ENCODE results near the gene IQGAP1.
"Not testable (repeated sequence)": the region's sequence is repeated elsewhere in the genome, so short reads cannot be mapped to it uniquely, and the experiment has no call there.

The IQGAP1 gene

DNA sequence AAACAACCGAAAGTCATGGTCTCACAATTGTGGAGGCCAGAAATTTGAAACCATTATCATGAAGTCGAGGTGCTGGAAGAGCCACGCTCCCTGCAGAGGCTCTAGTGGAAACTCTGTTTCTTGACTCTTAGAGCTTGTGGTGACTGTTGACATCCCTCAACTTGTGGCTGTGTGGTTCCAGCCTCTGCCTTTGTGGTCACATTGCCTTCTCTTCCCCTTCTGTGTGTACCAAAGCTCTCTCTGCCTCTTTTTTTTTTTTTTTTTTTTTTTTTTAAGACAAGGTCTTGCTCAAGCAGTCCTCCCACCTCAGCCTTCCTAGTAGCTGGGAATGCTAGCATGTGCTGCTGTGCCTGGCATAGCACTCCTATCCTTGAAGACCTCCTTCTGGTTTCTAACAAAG lies 93.0 kb downstream of the IQGAP1 start:
- DNase-seq (ENCODE audit: insufficient read length, low spot score) (no peak), FAIRE-seq (no peak)

DNA sequence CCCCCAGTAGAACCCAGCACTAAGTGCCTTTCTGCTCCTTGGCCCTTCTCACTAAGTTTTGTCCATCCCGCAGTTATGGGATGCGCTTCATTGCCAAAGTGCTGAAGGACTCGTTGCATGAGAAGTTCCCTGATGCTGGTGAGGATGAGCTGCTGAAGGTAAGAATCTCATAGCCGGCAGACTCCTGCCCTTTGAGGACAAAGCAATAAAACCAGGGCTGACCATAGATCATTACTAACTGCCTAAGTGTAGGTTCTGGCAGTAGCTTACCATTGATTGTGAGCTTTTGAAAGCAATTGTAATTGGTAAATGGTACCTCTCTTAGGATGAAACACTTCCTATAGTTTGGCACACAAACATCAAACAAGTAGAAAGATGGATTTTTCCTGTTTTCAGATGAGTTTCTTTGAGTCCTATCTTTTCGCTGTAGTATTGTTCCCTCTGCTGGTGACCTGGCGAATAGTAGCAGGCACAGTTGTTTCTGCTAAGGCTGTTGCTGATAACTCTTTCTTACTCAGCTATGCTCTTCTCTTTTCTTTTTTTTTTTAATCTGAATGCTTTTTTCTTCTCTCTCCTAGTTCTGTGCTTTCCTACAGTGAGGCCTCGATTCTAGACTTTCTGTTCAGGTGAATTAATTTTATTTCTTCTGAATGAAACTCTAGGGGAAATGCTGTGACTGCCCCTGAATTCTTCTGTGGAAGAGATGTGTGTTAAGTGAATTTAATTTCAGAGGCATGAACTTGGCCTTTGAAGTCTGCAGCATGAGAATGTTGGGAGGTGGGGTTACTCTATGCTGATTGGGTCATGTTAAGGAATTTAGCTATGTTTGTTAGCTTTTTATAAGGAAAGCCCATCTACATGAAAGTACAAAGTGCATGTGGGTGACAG lies 94.3 kb downstream of the IQGAP1 start:
- DNase-seq (ENCODE audit: insufficient read length, low spot score) (peak; percentile 44), FAIRE-seq (no peak)

DNA sequence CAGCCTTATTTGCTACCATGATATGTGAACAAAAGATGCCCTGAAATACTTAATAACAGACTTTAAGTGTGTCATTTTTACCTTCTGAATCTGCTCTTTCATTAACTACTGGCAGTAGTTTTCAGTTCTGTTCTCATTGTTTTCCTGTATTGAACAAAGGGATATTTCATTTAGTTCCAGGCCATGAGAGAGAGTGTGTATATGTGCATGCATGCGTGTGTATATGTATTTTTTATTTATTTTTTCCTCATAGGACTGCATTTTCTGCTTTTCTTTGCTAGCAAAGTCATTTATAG lies 94.9 kb downstream of the IQGAP1 start:
- DNase-seq (ENCODE audit: insufficient read length, low spot score) (no peak), FAIRE-seq (no peak)

DNA sequence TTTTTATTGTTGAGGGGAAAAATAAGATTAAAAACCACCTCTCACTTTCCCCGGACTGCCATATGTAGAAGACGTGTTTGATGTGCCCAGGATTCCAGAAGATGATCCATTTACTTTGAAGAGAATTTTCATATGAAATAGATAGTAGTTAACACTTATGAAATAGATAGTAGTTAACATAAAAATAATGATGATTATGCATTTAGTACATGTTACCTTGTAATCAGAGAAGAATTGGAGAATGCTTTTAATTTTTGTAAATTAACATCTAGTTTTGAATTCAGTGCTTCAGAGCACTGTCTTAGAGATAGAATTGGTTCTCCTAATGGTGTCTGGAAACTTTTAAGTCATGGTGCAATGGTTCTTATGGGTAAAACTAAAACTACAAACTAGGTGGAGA lies 95.6 kb downstream of the IQGAP1 start:
- FAIRE-seq = no peak
- no peak for DNase-seq (ENCODE audit: insufficient read length, low spot score)

DNA sequence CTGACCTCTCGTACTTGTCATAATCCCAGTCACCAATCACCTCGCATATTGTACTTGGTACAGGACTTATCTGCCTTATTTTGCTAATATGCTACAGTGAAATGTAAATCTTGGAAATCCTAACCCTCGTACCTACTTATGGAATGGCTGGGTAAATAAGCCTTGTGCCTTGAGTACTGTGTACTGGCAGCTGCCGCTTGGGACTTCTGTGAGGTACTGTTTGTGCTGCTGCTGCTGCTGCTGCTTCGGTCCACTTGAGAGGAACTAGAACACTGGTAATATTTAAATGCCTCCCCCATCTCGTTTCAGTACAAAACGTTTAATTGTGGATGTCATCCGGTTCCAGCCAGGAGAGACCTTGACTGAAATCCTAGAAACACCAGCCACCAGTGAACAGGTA lies 99.1 kb downstream of the IQGAP1 start:
- no peak for FAIRE-seq
- DNase-seq (ENCODE audit: insufficient read length, low spot score) = no peak

DNA sequence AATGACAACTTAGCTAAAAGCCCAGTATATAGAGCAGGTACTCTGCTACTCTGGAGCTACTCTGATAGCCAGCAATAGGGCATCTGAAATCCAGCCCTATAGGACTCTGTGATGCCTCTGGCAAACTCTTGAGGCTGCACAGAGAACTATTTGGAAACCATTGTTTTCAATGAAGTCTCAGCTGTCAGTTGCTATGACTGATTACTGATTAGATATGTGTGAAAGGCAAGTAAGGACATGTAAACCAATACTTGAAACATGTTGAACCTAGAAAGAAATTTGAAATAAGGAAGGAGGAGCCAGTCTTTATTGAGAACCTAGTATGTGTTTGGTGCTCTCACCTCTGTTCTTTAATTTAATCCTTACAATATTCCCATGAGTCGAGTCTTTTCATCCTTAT lies 101.5 kb downstream of the IQGAP1 start:
- DNase-seq (ENCODE audit: insufficient read length, low spot score) = no peak

DNA sequence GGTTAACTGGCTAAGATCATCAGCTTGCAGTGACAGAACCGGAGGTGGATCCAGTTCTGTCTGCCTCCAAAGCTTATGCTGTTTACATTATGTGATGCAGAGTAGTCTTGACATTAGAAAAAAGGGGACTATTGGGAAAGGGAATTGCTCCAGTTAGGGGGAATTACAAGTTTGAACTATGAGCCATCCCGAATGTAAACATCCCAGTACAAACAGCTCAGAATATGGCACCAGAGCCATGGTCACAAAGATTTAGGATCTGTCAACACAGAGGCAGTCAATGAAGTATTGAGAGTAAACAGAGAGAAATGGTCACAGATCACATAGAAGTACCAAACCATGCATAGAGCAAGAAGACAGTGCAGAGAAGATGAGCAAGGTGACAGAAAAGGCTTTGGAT lies 101.9 kb downstream of the IQGAP1 start:
- no peak for DNase-seq (ENCODE audit: insufficient read length, low spot score)
- no peak for FAIRE-seq

More for the DNA sequence above, 101.5 kb downstream of the IQGAP1 start:
- no peak for FAIRE-seq

DNA sequence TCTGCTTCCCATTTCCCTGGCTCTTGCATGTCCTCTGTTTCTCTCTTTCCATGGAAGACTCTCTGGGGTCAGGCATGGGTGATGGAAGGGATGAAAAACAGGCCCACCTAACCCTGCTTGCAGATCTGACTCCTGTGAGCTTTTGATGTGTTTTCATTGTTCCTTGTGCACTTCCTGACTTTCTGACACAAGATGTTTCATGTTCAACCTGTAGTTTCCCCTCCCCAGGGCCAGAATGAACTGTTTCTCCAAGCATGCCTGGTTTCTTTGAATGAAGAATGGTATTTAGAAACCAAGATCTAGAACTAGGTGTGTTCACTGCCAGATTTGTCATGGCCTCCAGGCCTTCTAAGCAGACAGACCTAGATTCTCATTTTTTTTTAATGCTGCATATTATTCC lies 105.6 kb downstream of the IQGAP1 start:
- FAIRE-seq (no peak), DNase-seq (ENCODE audit: insufficient read length, low spot score) (no peak)

DNA sequence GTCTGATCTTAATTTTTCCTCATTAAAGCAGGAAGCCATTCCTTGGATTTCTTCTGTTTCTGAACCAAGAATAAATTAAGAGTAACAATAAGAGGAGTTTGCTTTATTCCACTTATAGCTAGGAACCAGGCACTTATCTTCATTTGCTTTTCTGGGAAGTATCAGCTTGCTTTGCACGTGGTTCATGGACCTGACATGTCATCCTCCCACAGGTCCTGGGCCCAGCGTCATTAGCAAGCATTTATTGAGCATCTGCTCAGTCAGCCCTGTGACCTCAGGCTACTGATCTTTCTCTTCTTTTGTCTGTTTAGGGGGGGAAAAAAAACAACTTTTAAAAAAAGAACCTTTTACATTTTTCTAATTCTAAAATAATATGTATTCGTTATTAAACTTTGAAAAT lies 107.0 kb downstream of the IQGAP1 start:
- DNase-seq (ENCODE audit: insufficient read length, low spot score) (no peak), FAIRE-seq (no peak)

DNA sequence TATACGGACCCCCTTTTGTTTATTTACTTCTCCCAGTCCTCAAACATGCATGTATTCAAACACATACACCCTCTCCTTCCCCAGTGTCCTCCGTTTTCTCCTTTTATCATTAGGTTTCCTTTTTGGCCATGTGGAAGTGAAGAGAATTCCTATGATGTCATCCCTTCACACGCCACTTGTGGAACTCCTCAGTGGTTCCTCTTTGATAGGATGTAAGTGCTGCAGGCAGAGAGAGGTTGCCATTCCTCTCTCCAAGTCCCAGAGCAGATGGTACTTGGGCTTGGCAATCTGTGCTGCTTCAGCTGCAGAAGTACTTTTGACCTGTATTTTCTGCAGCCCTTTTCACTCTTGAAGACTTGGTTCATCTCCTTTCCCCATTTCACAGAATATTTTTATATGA lies 108.7 kb downstream of the IQGAP1 start:
- DNase-seq (ENCODE audit: insufficient read length, low spot score) (no peak), FAIRE-seq (no peak)

DNA sequence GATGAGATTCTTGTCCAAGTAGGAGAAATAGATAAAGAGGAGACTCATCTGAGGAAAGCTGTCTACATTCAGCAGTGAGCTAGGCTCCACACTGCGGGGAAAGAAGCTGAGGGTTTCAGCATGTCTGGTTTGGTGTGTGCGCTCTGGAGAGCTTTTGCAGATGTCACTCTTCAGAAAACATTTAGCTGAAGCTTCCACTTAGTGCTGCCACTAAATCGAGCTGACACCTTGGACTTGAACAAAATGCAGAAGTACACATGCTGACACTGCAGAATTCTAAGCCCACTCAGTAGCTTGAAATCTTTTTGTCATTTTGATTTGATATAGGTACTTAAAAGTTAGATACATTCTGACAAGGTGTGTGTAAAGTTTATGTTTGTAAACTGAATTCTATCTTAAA lies 109.3 kb downstream of the IQGAP1 start:
- DNase-seq (ENCODE audit: insufficient read length, low spot score) (no peak), FAIRE-seq (no peak)

DNA sequence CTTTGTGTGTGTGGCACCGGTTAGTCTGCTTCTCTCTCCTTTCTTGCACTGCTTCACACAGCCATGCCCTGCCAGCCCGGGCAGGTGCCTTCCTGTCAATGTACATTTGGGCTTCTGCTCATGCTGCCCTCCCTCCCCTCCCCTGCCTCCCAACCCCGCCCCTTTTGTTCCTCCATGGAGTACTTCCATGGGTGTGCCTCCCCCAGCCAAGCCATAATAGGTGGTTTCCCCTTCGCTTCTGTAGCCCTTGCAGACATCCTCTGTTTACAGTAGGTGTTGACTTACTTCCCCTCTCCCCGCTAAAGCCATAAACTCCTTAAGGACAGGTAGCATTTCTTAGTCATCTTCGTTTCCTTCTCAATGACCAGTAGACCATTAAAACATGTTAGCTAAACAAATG lies 109.9 kb downstream of the IQGAP1 start:
- FAIRE-seq = no peak
- no peak for DNase-seq (ENCODE audit: insufficient read length, low spot score)

DNA sequence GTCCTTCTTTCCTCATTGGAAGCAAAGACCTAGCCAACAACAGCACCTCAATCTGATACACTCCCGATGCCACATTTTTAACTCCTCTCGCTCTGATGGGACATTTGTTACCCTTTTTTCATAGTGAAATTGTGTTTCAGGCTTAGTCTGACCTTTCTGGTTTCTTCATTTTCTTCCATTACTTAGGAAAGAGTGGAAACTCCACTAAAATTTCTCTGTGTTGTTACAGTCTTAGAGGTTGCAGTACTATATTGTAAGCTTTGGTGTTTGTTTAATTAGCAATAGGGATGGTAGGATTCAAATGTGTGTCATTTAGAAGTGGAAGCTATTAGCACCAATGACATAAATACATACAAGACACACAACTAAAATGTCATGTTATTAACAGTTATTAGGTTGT lies 112.1 kb downstream of the IQGAP1 start:
- no peak for FAIRE-seq

DNA sequence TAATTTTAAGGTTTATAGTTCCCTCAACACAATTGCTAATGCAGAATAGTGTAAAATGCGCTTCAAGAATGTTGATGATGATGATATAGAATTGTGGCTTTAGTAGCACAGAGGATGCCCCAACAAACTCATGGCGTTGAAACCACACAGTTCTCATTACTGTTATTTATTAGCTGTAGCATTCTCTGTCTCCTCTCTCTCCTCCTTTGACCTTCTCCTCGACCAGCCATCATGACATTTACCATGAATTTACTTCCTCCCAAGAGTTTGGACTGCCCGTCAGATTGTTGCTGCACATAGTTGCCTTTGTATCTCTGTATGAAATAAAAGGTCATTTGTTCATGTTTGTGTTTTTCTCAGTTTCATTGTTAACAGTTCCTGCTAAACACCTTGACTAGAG lies 113.9 kb downstream of the IQGAP1 start:
- DNase-seq (ENCODE audit: insufficient read length, low spot score) = no peak
- FAIRE-seq = no peak

More for the DNA sequence above, 112.1 kb downstream of the IQGAP1 start:
- DNase-seq (ENCODE audit: insufficient read length, low spot score) = no peak

DNA sequence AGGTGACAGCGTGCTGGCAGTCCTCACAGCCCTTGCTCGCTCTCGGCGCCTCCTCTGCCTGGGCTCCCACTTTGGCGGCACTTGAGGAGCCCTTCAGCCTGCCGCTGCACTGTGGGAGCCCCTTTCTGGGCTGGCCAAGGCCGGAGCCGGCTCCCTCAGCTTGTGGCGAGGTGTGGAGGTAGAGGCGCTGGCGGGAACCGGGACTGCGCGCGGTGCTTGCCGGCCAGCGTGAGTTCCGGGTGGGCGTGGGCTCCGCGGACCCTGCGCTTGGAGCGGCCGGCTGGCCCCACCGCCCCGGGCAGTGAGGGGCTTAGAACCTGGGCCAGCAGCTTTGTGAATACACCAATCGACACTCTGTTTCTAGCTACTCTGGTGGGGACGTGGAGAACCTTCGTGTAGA lies 122.7 kb downstream of the IQGAP1 start:
- DNase-seq (ENCODE audit: insufficient read length, low spot score); FAIRE-seq: not testable (repeated sequence)

DNA sequence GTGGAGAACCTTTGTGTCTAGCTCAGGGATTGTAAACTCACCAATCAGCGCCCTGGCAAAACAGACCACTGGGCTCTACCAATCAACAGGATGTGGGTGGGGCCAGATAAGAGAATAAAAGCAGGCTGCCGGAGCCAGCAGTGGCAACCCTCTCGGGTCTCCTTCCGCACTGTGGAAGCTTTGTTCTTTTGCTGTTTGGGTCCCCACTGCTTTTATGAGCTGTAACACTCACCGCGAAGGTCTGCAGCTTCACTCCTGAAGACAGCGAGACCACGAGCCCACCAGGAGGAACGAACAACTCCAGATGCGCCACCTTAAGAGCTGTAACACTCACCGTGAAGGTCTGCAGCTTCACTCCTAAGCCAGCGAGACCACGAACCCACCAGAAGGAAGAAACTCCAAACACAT lies 123.2 kb downstream of the IQGAP1 start:
- not testable (repeated sequence) for FAIRE-seq; DNase-seq (ENCODE audit: insufficient read length, low spot score)

DNA sequence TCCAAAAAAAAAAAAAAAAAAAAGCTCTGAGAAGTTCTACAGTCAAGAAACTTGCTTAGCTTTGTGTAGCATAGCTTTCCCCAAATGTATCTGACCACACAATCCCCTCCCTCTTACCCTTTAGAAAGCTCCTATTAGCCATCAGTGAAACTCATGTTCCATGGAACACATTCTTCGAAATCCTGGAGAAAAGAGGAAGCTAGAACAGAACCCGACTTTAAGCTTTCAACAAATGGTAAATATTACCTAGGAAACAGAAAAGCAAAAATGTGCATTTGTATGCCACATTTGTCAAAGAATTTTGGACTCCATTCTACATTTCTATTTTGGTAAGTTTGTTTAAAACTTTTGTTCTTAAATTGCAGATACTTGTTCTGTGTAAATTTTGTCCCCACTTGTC lies 124.2 kb downstream of the IQGAP1 start:
- DNase-seq (ENCODE audit: insufficient read length, low spot score) (no peak), FAIRE-seq (no peak)

DNA sequence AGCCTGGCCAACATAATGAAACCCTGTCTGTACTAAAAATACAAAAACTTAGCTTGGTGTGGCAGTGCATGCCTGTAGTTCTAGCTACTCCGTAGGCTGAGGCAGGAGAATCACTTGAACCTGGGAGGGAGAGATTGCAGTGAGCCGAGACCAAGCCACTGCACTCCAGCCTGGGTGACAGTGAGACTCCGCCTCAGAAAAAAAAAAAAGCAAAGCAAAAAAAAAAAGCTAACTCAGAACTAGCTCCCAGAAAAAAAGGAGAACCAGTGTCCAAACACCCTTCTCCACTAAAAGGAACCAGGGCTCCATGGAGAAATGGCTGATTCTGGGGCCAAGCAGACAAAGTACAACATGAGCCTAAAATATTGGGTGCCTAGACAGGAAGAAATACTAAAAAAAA lies 124.9 kb downstream of the IQGAP1 start:
- no peak for FAIRE-seq
- no peak for DNase-seq (ENCODE audit: insufficient read length, low spot score)

DNA sequence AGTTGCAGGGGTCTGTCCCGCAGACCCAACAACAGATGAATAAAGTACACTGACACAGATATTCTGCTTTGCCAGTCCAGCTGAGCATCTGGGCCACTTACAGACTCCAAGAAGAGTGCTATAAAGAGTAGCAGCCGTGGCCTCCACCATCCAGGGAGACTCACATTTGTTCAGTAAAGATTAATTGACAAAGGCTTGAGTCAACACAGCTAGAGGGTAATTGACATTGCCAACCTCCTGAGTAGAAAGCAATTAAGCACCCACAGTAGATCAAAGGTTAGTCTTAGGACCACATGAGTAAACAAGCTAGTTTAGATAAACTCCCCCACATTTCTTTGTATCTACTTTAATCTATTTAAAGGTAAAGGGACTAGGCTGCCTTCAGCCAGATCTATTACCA lies 125.4 kb downstream of the IQGAP1 start:
- FAIRE-seq (no peak), DNase-seq (ENCODE audit: insufficient read length, low spot score) (no peak)

DNA sequence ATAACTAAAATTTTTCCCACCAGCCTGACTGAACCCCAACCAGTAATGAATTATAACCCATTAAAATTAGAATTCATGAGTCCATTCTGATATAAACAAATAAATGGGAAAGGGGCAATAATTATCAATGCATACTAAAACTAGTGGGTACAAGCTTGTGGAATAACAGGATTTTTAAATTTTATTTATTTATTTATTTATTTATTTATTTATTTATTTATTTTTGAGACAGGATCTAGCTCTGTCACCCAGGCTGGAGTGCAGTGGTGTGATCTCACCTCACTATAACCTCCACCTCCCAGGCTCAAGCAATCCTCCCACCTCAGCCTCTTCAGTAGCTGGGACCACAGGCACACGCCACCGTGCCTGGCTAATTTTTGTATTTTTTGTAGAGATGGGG lies 125.9 kb downstream of the IQGAP1 start:
- not testable (repeated sequence) for DNase-seq (ENCODE audit: insufficient read length, low spot score); FAIRE-seq

DNA sequence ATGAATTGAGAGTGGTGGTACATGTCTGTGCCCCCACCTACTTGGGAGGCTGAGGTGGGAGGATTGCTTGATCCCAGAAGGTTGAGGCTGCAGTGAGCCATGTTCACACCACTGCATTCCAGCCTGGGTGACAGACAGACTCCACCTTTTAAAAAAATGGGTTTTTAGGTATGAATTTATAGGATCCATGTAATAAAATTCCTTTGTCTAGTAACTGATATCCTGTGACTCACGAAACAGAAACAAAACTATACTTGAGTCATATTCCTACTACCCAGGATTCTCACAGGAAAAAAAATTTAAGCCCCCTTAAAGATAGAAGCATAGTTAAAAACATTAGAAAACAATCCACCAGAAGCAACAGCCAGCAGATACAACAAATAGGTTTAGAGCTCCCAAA lies 131.6 kb downstream of the IQGAP1 start:
- FAIRE-seq = no peak
- DNase-seq (ENCODE audit: insufficient read length, low spot score) = peak; percentile 53

DNA sequence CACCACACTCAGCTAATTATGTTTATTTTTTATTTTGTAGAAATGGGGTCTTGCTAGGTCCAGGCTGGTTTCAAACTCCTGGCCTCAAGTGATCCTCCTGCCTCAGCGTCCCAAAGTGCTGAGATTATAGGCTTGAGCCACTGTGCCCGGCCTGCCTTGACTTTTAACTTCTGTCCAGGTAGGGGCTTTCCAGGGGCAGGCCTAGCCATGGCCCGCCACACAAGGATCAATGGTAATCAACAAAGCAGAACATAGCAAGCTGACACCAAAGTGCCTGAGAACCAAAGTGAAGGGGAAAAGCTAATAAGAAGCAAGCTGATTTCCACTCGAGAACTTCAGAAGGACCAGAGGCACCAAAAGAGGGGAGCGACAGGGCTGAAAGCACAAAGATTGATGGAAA lies 132.3 kb downstream of the IQGAP1 start:
- FAIRE-seq (no peak), DNase-seq (ENCODE audit: insufficient read length, low spot score) (no peak)

DNA sequence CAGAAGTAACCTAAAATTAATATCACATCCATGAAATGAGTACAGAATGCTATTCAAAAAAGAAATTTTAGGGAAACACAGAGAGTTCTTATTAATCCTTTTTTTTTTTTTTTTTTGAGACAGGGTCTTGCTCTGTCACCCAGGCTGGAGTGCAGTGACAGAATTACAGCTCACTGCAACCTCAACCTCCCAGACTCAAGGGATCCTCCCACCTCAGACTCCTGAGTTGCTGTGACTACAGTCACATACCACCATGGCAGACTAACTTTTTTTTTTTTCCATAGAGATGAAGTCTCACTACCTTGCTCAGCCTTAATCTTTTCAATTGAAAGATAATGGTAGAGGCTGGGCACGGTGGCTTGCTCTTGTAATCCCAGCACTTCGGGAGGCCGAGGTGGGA lies 135.3 kb downstream of the IQGAP1 start:
- FAIRE-seq (no peak), DNase-seq (ENCODE audit: insufficient read length, low spot score) (no peak)
